Measurements from ENCODE around the gene FUT7. TPM values are rescaled to one million over a fixed set of nuclear protein-coding genes. Genes with fewer than 3 reads are reported as not detected.

Gene FUT7, protein sequence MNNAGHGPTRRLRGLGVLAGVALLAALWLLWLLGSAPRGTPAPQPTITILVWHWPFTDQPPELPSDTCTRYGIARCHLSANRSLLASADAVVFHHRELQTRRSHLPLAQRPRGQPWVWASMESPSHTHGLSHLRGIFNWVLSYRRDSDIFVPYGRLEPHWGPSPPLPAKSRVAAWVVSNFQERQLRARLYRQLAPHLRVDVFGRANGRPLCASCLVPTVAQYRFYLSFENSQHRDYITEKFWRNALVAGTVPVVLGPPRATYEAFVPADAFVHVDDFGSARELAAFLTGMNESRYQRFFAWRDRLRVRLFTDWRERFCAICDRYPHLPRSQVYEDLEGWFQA
- not detected for polyA plus RNA-seq (2012; ENCODE audit: low read depth, missing spikeins)

DNA sequence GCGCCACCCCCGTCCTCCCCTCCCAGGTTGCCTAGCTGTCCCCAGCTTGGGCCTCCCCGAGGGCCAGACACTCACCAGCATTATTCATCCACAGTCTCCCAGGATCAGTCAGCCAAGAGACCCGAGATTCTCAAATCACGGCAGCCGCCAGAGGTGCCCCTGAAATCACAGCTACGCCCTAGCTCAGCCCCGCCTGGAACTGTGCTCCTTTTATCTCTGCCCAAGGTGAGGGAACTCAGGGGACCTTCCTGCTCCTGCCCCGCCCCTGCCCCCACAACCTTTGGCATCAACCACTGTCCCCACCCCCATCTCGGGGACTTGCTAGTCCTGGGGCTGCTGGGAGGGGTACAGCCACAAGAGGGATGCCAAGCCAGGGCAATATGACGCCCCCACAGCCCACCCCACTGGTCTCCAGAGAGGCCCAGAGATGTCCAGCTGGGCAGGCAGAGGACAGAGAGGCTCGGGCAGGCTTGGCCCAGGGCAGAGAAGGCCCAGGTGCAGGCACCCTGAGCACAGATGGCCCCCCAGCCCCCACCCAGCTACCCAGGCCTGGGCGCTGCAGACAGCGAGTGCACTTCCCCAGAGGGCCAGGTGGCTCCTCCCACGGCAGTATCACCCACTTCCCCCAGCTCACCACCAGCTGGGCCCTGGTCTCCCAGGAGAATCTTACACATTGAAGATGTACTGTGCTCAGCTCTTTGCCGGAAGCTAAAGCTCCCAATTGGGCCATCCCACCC is at the start of gene FUT7:
Gene FUT7 (minus strand): TSS at position 185 of the 737 bp plus-strand sequence. CDS start 97 bp downstream, at position 88.
- FAIRE-seq (peak; percentile 20), DNase-seq (ENCODE audit: insufficient read length, low spot score) (no peak)

DNA sequence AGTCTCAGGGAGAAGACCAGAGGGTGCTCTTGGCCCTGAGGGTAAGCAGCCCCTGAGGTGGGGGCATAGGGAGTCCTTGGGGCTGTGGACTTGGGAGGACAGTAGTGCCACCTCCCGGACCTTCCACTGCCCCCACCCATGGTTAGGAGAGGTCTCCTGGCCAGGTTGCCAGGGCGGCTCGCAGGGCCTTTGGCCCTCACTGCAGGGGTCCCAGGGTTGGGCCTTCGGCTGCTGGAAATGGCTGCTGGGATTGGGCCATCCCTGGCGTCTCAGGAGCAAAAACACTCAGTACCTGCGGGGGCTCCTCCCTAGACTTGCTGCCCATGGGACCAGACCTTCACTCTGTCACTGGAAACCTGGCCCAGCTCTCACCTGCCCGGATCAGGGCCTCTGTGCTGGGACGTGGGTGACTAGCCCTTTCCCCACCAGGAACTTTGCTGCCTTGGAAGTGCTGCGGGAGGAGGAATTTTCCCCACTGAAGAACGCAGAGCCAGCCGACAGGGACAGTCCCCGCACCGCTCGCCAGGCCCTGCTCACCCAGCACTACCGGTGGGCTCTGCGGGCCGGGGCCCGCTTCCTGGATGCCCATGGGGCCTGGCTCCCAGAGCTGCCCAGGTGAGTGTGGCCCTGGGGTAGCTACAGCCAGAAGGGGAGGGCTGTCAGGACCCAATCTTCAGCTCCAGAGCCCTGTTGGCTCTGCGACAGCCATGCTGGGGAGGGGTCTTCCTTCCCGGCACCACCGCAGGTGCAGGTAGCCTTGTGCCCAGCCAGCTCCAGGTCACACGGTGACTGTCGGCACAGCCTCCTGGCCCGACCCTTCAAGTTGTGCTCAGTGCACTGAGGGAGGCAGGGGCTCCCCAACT is 48.6 kb upstream of the FUT7 start:
- FAIRE-seq (no peak), DNase-seq (ENCODE audit: insufficient read length, low spot score) (no peak)

More for the DNA sequence above, at the start of gene FUT7:
- TF ChIP-seq POU2F2 (IDR thresholded peaks at IDR 0.05; ENCODE audit: low read depth, low read length): no peak
- TF ChIP-seq PAX5 (IDR thresholded peaks at IDR 0.05; ENCODE audit: insufficient read depth, low read length, severe bottlenecking): no peak
- no peak for TF ChIP-seq POLR2AphosphoS5 (IDR thresholded peaks at IDR 0.05; ENCODE audit: low read depth, low read length)
- no peak for TF ChIP-seq TAF1 (IDR thresholded peaks at IDR 0.05; ENCODE audit: low read depth, low read length)
- TF ChIP-seq POLR2A (IDR thresholded peaks at IDR 0.05; ENCODE audit: low read depth, low read length): no peak
- no peak; the same call in 1 of the 2 replicates for TF ChIP-seq SPI1 (IDR thresholded peaks at IDR 0.05; ENCODE audit: low read depth, low read length)

DNA sequence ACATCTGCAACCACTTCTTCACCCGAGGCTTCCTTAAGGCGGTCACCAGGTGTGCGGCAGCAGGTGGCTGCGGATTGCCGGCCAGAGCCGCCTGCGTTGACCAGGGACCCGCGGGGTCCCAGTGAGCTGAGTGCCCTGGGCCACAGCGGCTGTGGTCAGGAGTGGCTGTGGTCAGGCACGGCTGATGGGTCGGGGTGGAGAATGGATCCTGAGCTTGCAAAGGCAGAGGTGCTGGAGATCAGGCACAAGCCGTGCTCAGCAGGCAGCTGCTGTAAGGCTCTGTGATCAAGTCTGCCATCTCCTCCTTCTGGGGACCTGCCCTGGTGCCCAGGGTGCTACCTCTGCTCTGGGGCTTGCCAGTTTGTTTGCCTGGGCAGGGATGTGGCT is 47.5 kb upstream of the FUT7 start:
- TF ChIP-seq POU2F2 (IDR thresholded peaks at IDR 0.05; ENCODE audit: low read depth, low read length) (no peak), TAF1 (IDR thresholded peaks at IDR 0.05; ENCODE audit: low read depth, low read length) (no peak)
- DNase-seq (ENCODE audit: insufficient read length, low spot score) (no peak), FAIRE-seq (no peak)

More for the DNA sequence above, 48.6 kb upstream of the FUT7 start:
- TF ChIP-seq PAX5 (IDR thresholded peaks at IDR 0.05; ENCODE audit: insufficient read depth, low read length, severe bottlenecking): no peak
- TF ChIP-seq TAF1 (IDR thresholded peaks at IDR 0.05; ENCODE audit: low read depth, low read length): no peak
- no peak for TF ChIP-seq POLR2A (IDR thresholded peaks at IDR 0.05; ENCODE audit: low read depth, low read length)
- no peak for TF ChIP-seq POLR2AphosphoS5 (IDR thresholded peaks at IDR 0.05; ENCODE audit: low read depth, low read length)
- TF ChIP-seq POU2F2 (IDR thresholded peaks at IDR 0.05; ENCODE audit: low read depth, low read length): no peak
- no peak for TF ChIP-seq SPI1 (IDR thresholded peaks at IDR 0.05; ENCODE audit: low read depth, low read length)

DNA sequence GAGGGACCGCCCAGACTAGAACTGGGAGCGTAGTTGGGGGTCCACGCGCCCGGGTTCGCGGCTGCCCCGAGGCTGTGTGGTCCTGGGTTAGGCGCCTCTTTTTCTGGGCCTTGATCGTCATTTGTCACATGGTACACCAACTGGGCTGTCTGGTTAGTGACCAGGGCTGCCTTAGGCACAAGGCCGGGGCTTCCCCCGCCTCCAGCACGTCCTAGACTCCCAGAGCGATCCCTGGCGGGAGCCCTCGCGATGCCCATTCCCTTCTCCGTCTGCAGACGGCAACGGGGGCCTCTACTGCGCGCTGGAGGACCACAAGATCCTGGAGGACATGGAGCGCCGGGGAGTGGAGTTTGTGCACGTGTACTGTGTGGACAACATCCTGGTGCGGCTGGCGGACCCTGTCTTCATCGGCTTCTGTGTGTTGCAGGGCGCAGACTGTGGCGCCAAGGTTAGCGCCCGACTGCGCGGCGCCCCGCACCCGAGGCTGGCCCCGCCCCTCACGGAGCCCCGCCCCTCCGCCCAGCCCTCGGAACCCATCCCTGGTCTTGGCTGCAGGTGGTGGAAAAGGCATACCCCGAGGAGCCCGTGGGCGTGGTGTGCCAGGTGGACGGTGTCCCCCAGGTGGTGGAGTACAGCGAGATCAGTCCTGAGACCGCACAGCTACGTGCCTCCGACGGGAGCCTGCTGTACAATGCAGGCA is 47.0 kb upstream of the FUT7 start:
- TF ChIP-seq POLR2A (IDR thresholded peaks at IDR 0.05; ENCODE audit: low read depth, low read length) (no peak), POU2F2 (IDR thresholded peaks at IDR 0.05; ENCODE audit: low read depth, low read length) (no peak), TAF1 (IDR thresholded peaks at IDR 0.05; ENCODE audit: low read depth, low read length) (no peak), POLR2AphosphoS5 (IDR thresholded peaks at IDR 0.05; ENCODE audit: low read depth, low read length) (no peak), PAX5 (IDR thresholded peaks at IDR 0.05; ENCODE audit: insufficient read depth, low read length, severe bottlenecking) (no peak), SPI1 (IDR thresholded peaks at IDR 0.05; ENCODE audit: low read depth, low read length) (no peak)
- FAIRE-seq (no peak), DNase-seq (ENCODE audit: insufficient read length, low spot score) (no peak)

DNA sequence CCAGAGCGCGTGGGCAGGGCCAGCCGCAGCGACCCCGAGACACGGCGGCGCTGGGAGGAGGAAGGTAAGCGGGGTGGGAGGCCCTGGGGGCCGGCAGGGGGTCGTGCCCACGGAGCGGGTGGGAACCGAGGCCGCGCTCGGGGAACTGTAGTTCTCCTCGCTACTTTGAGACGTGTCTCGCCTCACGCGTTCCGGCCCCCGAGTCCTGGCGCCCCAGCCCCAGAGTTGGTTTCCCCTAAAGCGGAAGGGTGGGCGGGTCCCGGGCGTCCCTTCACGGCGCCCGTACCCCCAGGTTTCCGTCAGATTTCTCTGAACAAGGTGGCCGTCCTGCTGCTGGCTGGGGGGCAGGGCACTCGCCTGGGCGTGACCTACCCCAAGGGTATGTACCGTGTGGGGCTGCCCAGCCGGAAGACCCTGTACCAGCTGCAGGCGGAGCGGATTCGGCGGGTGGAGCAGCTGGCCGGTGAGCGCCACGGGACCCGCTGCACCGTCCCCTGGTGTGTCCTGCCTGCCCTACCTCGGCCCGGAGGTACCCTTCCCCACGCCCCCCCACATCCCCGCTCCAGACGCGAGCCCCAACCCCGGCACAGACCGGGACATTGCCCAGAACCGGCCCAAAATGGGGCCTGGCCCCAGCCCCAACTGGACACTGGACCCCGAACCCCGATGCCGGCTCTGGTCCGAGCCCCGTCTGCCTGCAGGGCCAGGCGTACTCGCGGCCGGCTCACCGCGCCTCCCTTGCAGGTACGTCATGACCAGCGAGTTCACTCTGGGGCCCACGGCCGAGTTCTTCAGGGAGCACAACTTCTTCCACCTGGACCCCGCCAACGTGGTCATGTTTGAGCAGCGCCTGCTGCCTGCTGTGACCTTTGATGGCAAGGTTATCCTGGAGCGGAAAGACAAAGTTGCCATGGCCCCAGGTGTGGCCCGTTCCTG is 46.1 kb upstream of the FUT7 start:
- no peak for TF ChIP-seq POU2F2 (IDR thresholded peaks at IDR 0.05; ENCODE audit: low read depth, low read length)
- no peak for TF ChIP-seq POLR2A (IDR thresholded peaks at IDR 0.05; ENCODE audit: low read depth, low read length)
- DNase-seq (ENCODE audit: insufficient read length, low spot score) (no peak), FAIRE-seq (peak; percentile 85)

DNA sequence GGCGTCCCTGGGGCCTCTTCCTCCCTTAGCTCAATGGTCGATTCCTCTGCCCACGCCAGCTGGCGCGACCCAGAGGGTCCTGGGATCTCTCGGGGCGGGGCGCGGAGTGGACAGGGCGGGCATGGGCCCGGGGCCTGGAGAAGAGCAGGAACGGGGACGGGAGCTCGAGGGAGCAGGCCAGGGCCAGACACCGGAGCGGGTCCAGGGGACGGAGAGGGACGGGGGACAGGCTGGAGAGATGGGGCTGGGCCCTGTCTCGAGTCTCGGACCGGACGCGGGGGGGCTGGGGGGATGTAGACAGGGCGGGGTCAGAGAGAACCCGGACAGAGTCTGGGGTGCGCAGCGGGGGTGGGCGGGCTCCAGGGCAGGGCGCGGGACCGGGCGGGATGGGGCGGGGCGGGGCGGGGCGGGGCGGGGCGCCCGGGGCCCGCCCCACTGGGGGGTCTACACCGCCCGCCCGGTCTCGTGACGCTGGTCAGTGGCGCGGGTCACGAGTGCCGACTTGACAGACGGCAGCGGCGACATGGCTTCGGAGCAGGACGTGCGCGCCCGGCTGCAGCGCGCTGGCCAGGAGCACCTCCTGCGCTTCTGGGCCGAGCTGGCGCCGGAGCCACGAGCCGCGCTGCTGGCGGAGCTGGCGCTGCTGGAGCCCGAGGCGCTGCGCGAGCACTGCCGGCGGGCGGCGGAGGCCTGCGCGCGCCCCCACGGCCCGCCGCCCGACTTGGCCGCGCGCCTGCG is 45.3 kb upstream of the FUT7 start, which contains the start of gene UAP1L1:
Gene UAP1L1 (plus strand): TSS at position 508 of the 738 bp plus-strand sequence. CDS start 16 bp downstream, at position 524.
- TF ChIP-seq POLR2A (IDR thresholded peaks at IDR 0.05; ENCODE audit: low read depth, low read length) (no peak), POLR2AphosphoS5 (IDR thresholded peaks at IDR 0.05; ENCODE audit: low read depth, low read length) (no peak), POU2F2 (IDR thresholded peaks at IDR 0.05; ENCODE audit: low read depth, low read length) (no peak), SPI1 (IDR thresholded peaks at IDR 0.05; ENCODE audit: low read depth, low read length) (no peak), PAX5 (IDR thresholded peaks at IDR 0.05; ENCODE audit: insufficient read depth, low read length, severe bottlenecking) (no peak), TAF1 (IDR thresholded peaks at IDR 0.05; ENCODE audit: low read depth, low read length) (no peak)
- FAIRE-seq: peak; percentile 86
- DNase-seq (ENCODE audit: insufficient read length, low spot score): peak; percentile 69

DNA sequence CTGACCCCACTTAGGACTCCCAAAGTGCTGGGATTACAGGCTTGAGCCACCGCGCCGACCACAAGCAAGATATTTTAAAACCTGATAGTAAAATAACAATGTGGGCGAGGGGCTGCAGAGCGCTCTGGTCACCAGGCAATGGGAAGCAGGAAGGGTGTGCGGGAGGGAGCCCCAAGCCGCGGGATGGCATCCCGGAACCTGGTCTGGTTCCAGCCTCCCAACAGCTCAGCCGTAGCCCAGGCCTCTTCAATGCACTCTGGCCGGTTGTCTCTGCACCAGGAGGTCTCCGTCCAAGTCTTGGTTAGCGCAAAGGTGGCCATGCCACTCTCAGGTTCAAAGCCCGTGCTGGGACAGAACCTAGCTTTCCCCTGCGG is 44.7 kb upstream of the FUT7 start:
- TF ChIP-seq POU2F2 (IDR thresholded peaks at IDR 0.05; ENCODE audit: low read depth, low read length) (no peak), PAX5 (IDR thresholded peaks at IDR 0.05; ENCODE audit: insufficient read depth, low read length, severe bottlenecking) (no peak), TAF1 (IDR thresholded peaks at IDR 0.05; ENCODE audit: low read depth, low read length) (no peak), SPI1 (IDR thresholded peaks at IDR 0.05; ENCODE audit: low read depth, low read length) (no peak), POLR2AphosphoS5 (IDR thresholded peaks at IDR 0.05; ENCODE audit: low read depth, low read length) (no peak), POLR2A (IDR thresholded peaks at IDR 0.05; ENCODE audit: low read depth, low read length) (no peak)
- no peak for FAIRE-seq
- no peak for DNase-seq (ENCODE audit: insufficient read length, low spot score)

All from GM12891 (cell line).